ENCODE data around the gene NPVF.

The NPVF gene

GRCh38 chr7:25228386-25228785, at the start of gene NPVF:
NPVF (minus strand) TSS chr7:25228486; CDS start chr7:25228439, 47 bp downstream.
- DNase-seq (ENCODE audit: low read depth in 2 of 2), result no peak

GRCh38 chr7:25272265-25272664, 44.0 kb upstream of the NPVF start:
- DNase-seq (ENCODE audit: low read depth in 2 of 2), result no peak

GRCh38 chr7:25263337-25263736, 35.1 kb upstream of the NPVF start:
- DNase-seq (ENCODE audit: low read depth in 2 of 2), result no peak

GRCh38 chr7:25262586-25262985, 34.3 kb upstream of the NPVF start:
- DNase-seq (ENCODE audit: low read depth in 2 of 2), result no peak

- no peak for DNase-seq (ENCODE audit: low read depth in 2 of 2)
These were observed 33.4 kb upstream of the NPVF start for GRCh38 chr7:25261545-25262140.

GRCh38 chr7:25260862-25261494, 32.7 kb upstream of the NPVF start:
- no peak for DNase-seq (ENCODE audit: low read depth in 2 of 2)

- peak; percentile 41 to 46 for DNase-seq (ENCODE audit: low read depth in 2 of 2)
These were observed 31.4 kb upstream of the NPVF start for GRCh38 chr7:25259487-25260243.

GRCh38 chr7:25256333-25256819, 28.1 kb upstream of the NPVF start:
- DNase-seq (ENCODE audit: low read depth in 2 of 2), result no peak

GRCh38 chr7:25255611-25256332, 27.5 kb upstream of the NPVF start:
- no peak for DNase-seq (ENCODE audit: low read depth in 2 of 2)

GRCh38 chr7:25254604-25255003, 26.3 kb upstream of the NPVF start:
- no peak for DNase-seq (ENCODE audit: low read depth in 2 of 2)

GRCh38 chr7:25253714-25254113, 25.4 kb upstream of the NPVF start:
- DNase-seq (ENCODE audit: low read depth in 2 of 2), result no peak

- DNase-seq (ENCODE audit: low read depth in 2 of 2), result no peak
These were observed 22.1 kb upstream of the NPVF start for GRCh38 chr7:25250386-25250785.

- no peak for DNase-seq (ENCODE audit: low read depth in 2 of 2)
These were observed 21.5 kb upstream of the NPVF start for GRCh38 chr7:25249772-25250171.

GRCh38 chr7:25246306-25246705, 18.0 kb upstream of the NPVF start:
- DNase-seq (ENCODE audit: low read depth in 2 of 2), result no peak

GRCh38 chr7:25244254-25245033, 16.2 kb upstream of the NPVF start:
- DNase-seq (ENCODE audit: low read depth in 2 of 2), result no peak

- DNase-seq (ENCODE audit: low read depth in 2 of 2), result no peak
These were observed 14.4 kb upstream of the NPVF start for GRCh38 chr7:25242678-25243077.

GRCh38 chr7:25240896-25241295, 12.6 kb upstream of the NPVF start:
- DNase-seq (ENCODE audit: low read depth in 2 of 2), result no peak

- DNase-seq (ENCODE audit: low read depth in 2 of 2), result no peak
These were observed 12.1 kb upstream of the NPVF start for GRCh38 chr7:25240340-25240739.

GRCh38 chr7:25239888-25240287, 11.6 kb upstream of the NPVF start:
- DNase-seq (ENCODE audit: low read depth in 2 of 2), result no peak

- no peak for DNase-seq (ENCODE audit: low read depth in 2 of 2)
These were observed 9.9 kb upstream of the NPVF start for GRCh38 chr7:25238066-25238725.

GRCh38 chr7:25235471-25235870, 7.2 kb upstream of the NPVF start:
- DNase-seq (ENCODE audit: low read depth in 2 of 2), result no peak
